CD4-positive, CD25-positive, alpha-beta regulatory T cell (primary cell): Measurements from ENCODE around the gene FRMD3. TPM values are rescaled to one million over a fixed set of nuclear protein-coding genes. Genes with fewer than 3 reads are reported as not detected.

ENCODE experiments used
- ATAC-seq, 2 donors: fragments of 150-1000 bp; cut with Tn5 transposase; one replicate each; pipeline ENCODE4 v1.10.0; 2021; ENCODE audit warnings: low read depth in 2 of 2, moderate number of reproducible peaks in 2 of 2, moderate library complexity in 1 of 2
- DNase-seq, 3 donors: peaks; one replicate each; pipeline versions ENCODE4 v3.0.0 to v3.0.0-alpha.2; 2012 to 2022; ENCODE audit warnings: mixed read lengths in 1 of 3
- H3K27ac ChIP-seq: one replicate; pipeline ENCODE4 v1.7.0; 2013; ENCODE audit warnings: mild to moderate bottlenecking, low read length; ENCODE audit not compliant: insufficient read depth, poor library complexity, severe bottlenecking
- H3K27me3 ChIP-seq: one replicate; pipeline ENCODE4 v1.7.0; 2013; ENCODE audit warnings: low read length; ENCODE audit not compliant: control insufficient read depth, insufficient read depth
- H3K36me3 ChIP-seq: one replicate; pipeline ENCODE4 v1.7.0; 2013; ENCODE audit warnings: mild to moderate bottlenecking, low read length, moderate library complexity; ENCODE audit not compliant: control insufficient read depth, insufficient read depth
- H3K4me1 ChIP-seq: 2 replicates; pipeline ENCODE4 v1.7.0; 2013; ENCODE audit warnings: mild to moderate bottlenecking, low read length; ENCODE audit not compliant: insufficient read depth, control insufficient read depth, poor library complexity, severe bottlenecking
- H3K4me3 ChIP-seq: one replicate; pipeline ENCODE4 v1.7.0; 2013; ENCODE audit warnings: low read depth, mild to moderate bottlenecking, low read length, moderate library complexity
- H3K9me3 ChIP-seq, 2 experiments: 1 replicate in 1 of 2; 2 replicates in 1 of 2; pipeline ENCODE4 v1.7.0; 2013; ENCODE audit warnings: low read length in 2 of 2, mild to moderate bottlenecking in 1 of 2, moderate library complexity in 1 of 2; ENCODE audit not compliant: control insufficient read depth in 2 of 2
- H3K27ac Mint-ChIP-seq, 3 donors: one replicate each; pipeline ENCODE4 v1.8.0; 2020 to 2022; ENCODE audit warnings: mild to moderate bottlenecking in 3 of 3, mixed read lengths in 3 of 3, moderate library complexity in 2 of 3
- H3K27me3 Mint-ChIP-seq: one replicate; pipeline ENCODE4 v1.8.0; 2022; ENCODE audit warnings: mild to moderate bottlenecking, mixed read lengths
- H3K36me3 Mint-ChIP-seq: one replicate; pipeline ENCODE4 v1.8.0; 2020; ENCODE audit warnings: mixed read lengths
- H3K4me1 Mint-ChIP-seq, 4 donors: one replicate each; pipeline ENCODE4 v1.8.0; 2020 to 2022; ENCODE audit warnings: mixed read lengths in 4 of 4, mild to moderate bottlenecking in 1 of 4
- H3K4me3 Mint-ChIP-seq, 4 donors: one replicate each; pipeline ENCODE4 v1.8.0; 2020 to 2022; ENCODE audit warnings: mild to moderate bottlenecking in 4 of 4, mixed read lengths in 4 of 4, moderate library complexity in 3 of 4
- H3K9me3 Mint-ChIP-seq, 7 donors: one replicate each; pipeline ENCODE4 v1.8.0; 2020 to 2022; ENCODE audit warnings: mixed read lengths in 7 of 7, mild to moderate bottlenecking in 3 of 7, moderate library complexity in 2 of 7
- polyA plus RNA-seq, 4 donors: library from polyadenylated mRNA; unstranded; fragments of 300-500 nt; fragmentation: Illumina TruSeq; gene quantifications; one replicate each; pipeline ENCODE4 v1.2.3, GENCODE V29; 2021
- total RNA-seq: library from RNA; stranded (reverse); gene quantifications from one replicate; pipeline ENCODE4 v1.2.3, GENCODE V29; 2022

The FRMD3 gene
- total and polyA plus RNA-seq, 5 donors from 2014 or later: 0.25 to 2.8 TPM; not detected in 3

DNA sequence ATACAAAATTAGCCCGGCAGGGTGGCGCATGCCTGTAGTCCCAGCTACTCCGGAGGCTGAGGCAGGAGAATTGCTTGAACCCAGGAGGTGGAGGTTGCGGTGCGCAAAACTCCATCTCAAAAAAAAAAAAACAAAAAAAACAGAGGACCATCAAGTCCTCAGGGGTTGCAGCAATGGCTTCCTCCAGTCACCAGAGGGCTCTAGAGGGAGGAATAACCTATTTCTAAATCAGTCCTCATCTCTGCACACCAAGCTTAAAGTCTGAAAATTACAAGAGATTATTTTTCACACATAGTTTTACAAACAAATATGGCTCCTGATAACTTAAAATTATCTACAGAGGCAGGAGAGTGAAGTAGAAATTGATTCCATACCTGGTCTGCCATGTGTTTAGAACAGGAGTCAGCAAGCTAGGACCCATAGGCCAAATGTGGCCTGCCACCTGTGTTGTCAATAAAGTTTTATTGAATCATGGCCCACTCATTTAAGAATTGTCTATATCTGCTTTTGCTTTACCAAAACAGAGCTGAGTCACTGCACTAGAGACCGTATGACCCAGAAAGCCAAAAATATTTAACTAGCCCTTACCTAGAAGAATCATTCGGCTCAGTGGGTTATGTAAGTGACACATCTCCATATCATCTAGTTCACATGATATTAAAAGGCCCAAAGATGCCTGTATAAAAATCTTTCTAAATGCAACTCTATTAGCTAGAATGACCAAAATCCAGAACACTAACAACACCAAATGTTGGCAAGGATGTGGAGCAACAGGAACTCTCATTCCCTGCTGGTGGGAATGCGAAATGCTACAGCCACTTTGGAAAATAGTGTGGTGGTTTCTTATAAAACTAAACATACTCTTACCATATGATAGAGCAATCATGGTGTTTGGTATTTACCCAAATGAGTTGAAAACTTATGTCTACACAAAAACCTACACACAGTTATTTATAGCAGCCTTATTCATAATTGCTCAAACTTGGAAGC lies 207.7 kb downstream of the FRMD3 start:
- no peaks in the 10 kb centered on the region for H3K9me3 ChIP-seq
- no peaks in the 10 kb centered on the region for H3K4me1 ChIP-seq
- Mint-ChIP-seq H3K36me3 (no peaks in the 10 kb centered on the region), H3K9me3 (no peaks in the 10 kb centered on the region), H3K27ac (no peak overlapping the region), H3K4me3 (no peak overlapping the region), H3K4me1 (no peaks in the 10 kb centered on the region), H3K27me3 (no peaks in the 10 kb centered on the region)
- H3K36me3 ChIP-seq: no peaks in the 10 kb centered on the region
- no peak for ATAC-seq
- no peaks in the 10 kb centered on the region for H3K27me3 ChIP-seq
- peak in 1 of 3 donors; percentile 17 for DNase-seq
- H3K4me3 ChIP-seq: no peak overlapping the region
- H3K27ac ChIP-seq: no peak overlapping the region

DNA sequence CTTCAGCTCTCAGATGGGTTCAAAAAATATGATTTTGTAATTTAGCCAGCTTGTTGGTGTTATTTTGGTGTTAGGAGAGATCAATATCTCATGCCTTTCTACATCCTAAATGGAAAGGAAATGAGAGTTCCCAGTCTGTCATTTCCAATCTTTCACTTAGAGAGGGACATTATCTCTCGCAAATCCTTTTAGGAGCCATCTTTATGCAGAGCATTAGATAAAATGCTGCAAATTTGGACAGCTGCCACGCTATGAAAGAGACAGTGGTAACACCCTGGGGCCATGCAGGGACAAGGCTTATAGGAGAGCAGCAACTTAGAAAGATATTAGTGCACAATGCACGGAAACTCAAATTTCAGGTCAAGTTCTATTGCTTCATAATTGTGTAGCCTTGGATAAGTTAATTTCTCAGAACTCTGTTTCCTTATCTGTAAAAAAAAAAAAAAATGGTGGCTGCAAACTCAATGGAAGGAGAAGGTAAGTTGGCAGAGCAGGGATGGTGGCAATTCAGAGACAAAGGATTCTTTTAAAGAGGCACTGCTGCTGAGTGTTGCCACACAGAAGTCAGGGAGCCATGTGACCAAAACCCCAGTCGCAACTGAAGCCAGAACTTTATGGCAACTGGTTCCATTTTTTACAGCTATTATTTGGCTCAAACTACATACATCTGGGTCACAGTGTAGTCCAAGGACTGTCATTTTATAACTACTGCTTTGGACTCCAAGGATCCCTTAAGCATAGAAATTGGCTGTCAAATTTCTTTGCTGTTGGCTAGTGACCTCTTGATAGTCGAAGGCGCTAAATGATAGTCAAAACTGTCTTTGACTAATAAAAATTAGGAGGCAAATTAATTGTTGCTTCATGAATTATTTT lies 210.2 kb downstream of the FRMD3 start:
- Histone ChIP-seq H3K4me1 (no peaks in the 10 kb centered on the region), H3K36me3 (no peaks in the 10 kb centered on the region), H3K27me3 (no peaks in the 10 kb centered on the region), H3K4me3 (no peak overlapping the region), H3K27ac (no peak overlapping the region), H3K9me3 (no peaks in the 10 kb centered on the region)
- H3K27ac Mint-ChIP-seq: no peak overlapping the region
- DNase-seq (no peak), ATAC-seq (no peak)
- H3K36me3 Mint-ChIP-seq: no peaks in the 10 kb centered on the region
- H3K4me3 Mint-ChIP-seq: no peak overlapping the region
- no peaks in the 10 kb centered on the region for H3K4me1 Mint-ChIP-seq
- no peaks in the 10 kb centered on the region for H3K27me3 Mint-ChIP-seq
- peaks cover 0 to 3% (median 1%) of the 10 kb centered on the region in 7 donors for H3K9me3 Mint-ChIP-seq

DNA sequence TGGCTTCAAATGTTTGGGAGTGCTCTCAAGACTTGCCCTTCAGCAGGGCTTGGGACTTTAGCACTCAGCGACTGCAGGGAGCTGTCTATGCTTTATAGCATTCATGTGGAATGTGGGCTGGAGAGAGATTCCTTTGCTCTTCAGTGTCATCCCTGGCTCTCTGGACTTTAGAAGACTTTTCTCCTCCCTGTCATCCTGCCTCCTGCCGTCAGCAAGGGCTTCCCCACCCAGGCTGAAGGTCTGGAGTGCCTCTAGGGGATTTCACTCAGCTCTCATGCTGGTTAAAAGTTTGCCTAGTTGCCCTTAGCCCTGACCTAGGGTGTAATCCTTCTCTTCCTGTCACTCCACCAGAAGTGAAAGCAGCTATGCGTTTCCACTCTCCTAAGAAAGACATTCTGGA lies 210.9 kb downstream of the FRMD3 start:
- Mint-ChIP-seq H3K27me3 (no peaks in the 10 kb centered on the region), H3K4me1 (no peaks in the 10 kb centered on the region), H3K9me3 (peaks cover 0 to 5% (median 1%) of the 10 kb centered on the region in 7 donors), H3K27ac (no peak overlapping the region), H3K36me3 (no peaks in the 10 kb centered on the region), H3K4me3 (no peak overlapping the region)
- Histone ChIP-seq H3K4me1 (no peaks in the 10 kb centered on the region), H3K9me3 (no peaks in the 10 kb centered on the region), H3K4me3 (no peak overlapping the region), H3K27ac (no peak overlapping the region), H3K27me3 (no peaks in the 10 kb centered on the region), H3K36me3 (no peaks in the 10 kb centered on the region)
- no peak for ATAC-seq
- no peak for DNase-seq

DNA sequence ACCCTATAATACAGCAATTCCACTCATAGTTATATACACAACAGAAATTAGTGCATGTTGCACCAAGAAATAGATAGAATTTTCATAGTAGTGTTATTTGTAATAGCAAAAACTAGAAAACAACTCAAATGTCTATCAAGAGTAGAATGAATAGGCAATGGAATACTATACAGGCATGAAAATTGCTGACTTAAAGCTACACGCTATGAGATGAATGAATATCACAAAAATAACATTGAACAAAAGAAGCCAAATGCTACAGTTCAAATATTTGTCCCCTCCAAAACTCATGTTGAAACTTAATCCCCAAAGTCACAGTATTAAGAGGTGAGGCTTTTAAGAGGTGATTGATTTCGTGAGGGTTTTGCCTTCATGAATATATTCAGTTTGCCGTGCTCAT lies 215.1 kb downstream of the FRMD3 start:
- no peaks in the 10 kb centered on the region for H3K9me3 ChIP-seq
- no peak for DNase-seq
- no peak for ATAC-seq
- no peaks in the 10 kb centered on the region for H3K27me3 ChIP-seq
- Mint-ChIP-seq H3K4me1 (no peaks in the 10 kb centered on the region), H3K27ac (no peak overlapping the region), H3K27me3 (no peaks in the 10 kb centered on the region), H3K36me3 (no peaks in the 10 kb centered on the region), H3K4me3 (no peak overlapping the region), H3K9me3 (peaks cover 0 to 15% (median 5%) of the 10 kb centered on the region in 7 donors)
- H3K27ac ChIP-seq: no peak overlapping the region
- H3K4me3 ChIP-seq: no peak overlapping the region
- H3K36me3 ChIP-seq: no peaks in the 10 kb centered on the region
- H3K4me1 ChIP-seq: no peaks in the 10 kb centered on the region

DNA sequence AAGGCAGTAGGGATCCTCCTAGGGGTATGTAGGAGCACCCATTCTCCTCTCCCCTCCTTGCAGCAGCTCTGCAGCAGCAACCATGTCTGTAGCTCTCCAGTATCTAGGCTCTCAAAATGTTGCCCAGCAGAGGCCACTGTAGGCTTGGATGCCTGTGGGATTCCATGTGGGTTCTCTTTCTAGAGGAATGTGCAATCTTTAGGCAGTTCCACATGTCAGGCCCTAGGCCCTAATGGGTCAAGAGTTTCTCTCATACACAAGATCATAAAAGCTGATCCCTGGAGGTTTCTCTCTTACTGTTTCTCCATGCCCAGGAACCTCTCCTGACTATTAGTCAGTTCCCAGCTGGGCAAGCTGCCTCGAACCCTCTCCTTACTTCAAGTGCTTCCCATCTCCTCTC lies 215.8 kb downstream of the FRMD3 start:
- Mint-ChIP-seq H3K4me1 (no peaks in the 10 kb centered on the region), H3K36me3 (no peaks in the 10 kb centered on the region), H3K9me3 (peaks cover 0 to 15% (median 5%) of the 10 kb centered on the region in 7 donors), H3K27ac (no peak overlapping the region), H3K27me3 (no peaks in the 10 kb centered on the region), H3K4me3 (no peak overlapping the region)
- no peaks in the 10 kb centered on the region for H3K27me3 ChIP-seq
- H3K36me3 ChIP-seq: no peaks in the 10 kb centered on the region
- no peak overlapping the region for H3K4me3 ChIP-seq
- ATAC-seq (no peak), DNase-seq (no peak)
- H3K4me1 ChIP-seq: no peaks in the 10 kb centered on the region
- H3K9me3 ChIP-seq: no peaks in the 10 kb centered on the region
- no peak overlapping the region for H3K27ac ChIP-seq

DNA sequence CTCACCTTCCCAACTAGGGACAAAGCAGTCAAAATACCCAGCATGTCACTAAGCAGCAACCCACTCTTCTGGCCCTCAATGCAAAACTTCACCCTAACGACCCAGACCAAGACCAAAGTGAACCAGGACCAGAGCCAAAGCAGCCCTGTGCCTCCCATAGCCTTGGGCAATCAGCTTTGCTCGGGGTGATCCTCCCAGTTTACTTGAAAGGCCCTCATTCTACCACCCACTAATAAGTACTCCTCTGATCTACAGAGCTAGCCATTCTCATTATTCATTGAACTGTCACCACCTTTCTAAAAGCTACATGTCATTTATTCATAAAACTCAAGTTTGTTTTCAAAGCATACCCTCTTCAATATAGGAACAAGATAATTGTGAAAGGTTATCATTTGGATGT lies 221.0 kb downstream of the FRMD3 start:
- Histone ChIP-seq H3K4me3 (no peak overlapping the region), H3K27ac (no peak overlapping the region), H3K36me3 (no peaks in the 10 kb centered on the region), H3K9me3 (no peaks in the 10 kb centered on the region), H3K27me3 (no peaks in the 10 kb centered on the region), H3K4me1 (no peaks in the 10 kb centered on the region)
- ATAC-seq (no peak), DNase-seq (no peak)
- Mint-ChIP-seq H3K27ac (peak overlapping the region in 1 of 3 donors; percentile 91), H3K27me3 (no peaks in the 10 kb centered on the region), H3K36me3 (no peaks in the 10 kb centered on the region), H3K9me3 (peaks cover 0 to 13% (median 5%) of the 10 kb centered on the region in 7 donors), H3K4me1 (no peaks in the 10 kb centered on the region), H3K4me3 (no peak overlapping the region)

DNA sequence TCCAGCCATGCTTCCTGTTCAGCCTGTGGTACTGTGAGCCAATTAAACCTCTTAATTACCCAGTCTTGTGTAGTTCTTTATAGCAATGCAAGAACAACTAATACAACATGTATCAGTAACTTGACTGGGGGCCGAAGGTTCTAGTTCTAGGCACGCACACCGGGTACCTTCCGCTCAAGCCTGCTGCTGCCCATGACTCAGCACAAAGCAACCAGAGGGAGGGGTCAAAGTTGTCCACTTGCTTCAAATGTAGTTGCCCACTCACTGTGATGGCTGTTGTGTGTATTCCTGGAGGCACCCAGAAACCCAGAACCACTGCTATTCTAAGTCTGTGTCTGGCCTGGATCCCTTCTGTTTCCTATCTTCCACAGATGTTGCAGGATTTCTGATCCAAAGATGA lies 222.6 kb downstream of the FRMD3 start:
- H3K4me3 Mint-ChIP-seq: no peak overlapping the region
- H3K4me1 ChIP-seq: no peaks in the 10 kb centered on the region
- H3K27me3 Mint-ChIP-seq: no peaks in the 10 kb centered on the region
- H3K4me3 ChIP-seq: no peak overlapping the region
- ATAC-seq: no peak
- no peaks in the 10 kb centered on the region for H3K4me1 Mint-ChIP-seq
- H3K27me3 ChIP-seq: no peaks in the 10 kb centered on the region
- no peaks in the 10 kb centered on the region for H3K36me3 ChIP-seq
- peaks cover 0 to 13% (median 4%) of the 10 kb centered on the region in 7 donors for H3K9me3 Mint-ChIP-seq
- H3K27ac Mint-ChIP-seq: no peak overlapping the region
- no peaks in the 10 kb centered on the region for H3K9me3 ChIP-seq
- no peaks in the 10 kb centered on the region for H3K36me3 Mint-ChIP-seq
- no peak overlapping the region for H3K27ac ChIP-seq
- no peak for DNase-seq
